HepG2 (cell line): ENCODE results near the gene C6orf136. TPM values are rescaled to one million over a fixed set of nuclear protein-coding genes. Genes with fewer than 3 reads are reported as not detected.
A peak's percentile ranks its signal among the peaks of the same experiment; 100 is the strongest.

ENCODE experiments used
- ATAC-seq: fragments of 200-7000 bp; cut with Tn5 transposase; 3 replicates; pipeline ENCODE4 v1.9.1; 2020; ENCODE audit warnings: mild to moderate bottlenecking, moderate library complexity
- BruUV-seq: library from RNA; stranded (reverse); fragments of 400-500 nt; replicated peaks from 2 replicates; lab custom pipeline; 2021; lab: Mats Ljungman, UMichigan
- CTCF ChIA-PET: fragments of 300-600 bp; formaldehyde crosslinking; extraction: SDS; loops from one replicate; lab custom pipeline; 2021; ENCODE audit warnings: low total read pairs, inconsistent platforms, low intra/inter-chr PET ratio; lab: Yijun Ruan, JAX
- POLR2A ChIA-PET: fragments of 350-600 bp; sonication (Branson Sonifier 250); formaldehyde crosslinking; loops from one replicate; lab custom pipeline; 2020; ENCODE audit warnings: antibody characterized with exemption, inconsistent platforms; lab: Yijun Ruan, JAX
- DNase-seq: peaks from one replicate; pipeline ENCODE4 v3.0.0-alpha.2; 2015; ENCODE audit warnings: low spot score
- FAIRE-seq: peaks from 3 replicates; lab custom pipeline; 2011; peaks lifted over from hg19 to GRCh38; lab: Jason Lieb, UNC
- H2AFZ ChIP-seq: one replicate; pipeline ENCODE4 v1.6.1; 2011; ENCODE audit warnings: low read length, inconsistent platforms
- H3K27ac ChIP-seq: fragments of 300-600 bp; 3 replicates; pipeline ENCODE4 v1.8.0; 2011; ENCODE audit warnings: mixed run types, mild to moderate bottlenecking, mixed read lengths, low read length, inconsistent platforms; ENCODE audit not compliant: insufficient read depth; ENCODE audit errors: extremely low read length
- H3K27me3 ChIP-seq, 2 experiments: fragments of 200-600 bp in 1 of 2; 2 replicates in 1 of 2; 3 replicates in 1 of 2; pipeline versions ENCODE4 v1.6.0 to v1.8.0; 2011; ENCODE audit warnings: low read length in 2 of 2, mild to moderate bottlenecking in 2 of 2, moderate library complexity in 2 of 2, inconsistent platforms in 1 of 2; ENCODE audit not compliant: insufficient read depth in 2 of 2, control insufficient read depth in 1 of 2
- H3K36me3 ChIP-seq, 2 experiments: fragments of 200-600 bp in 1 of 2; replicated peaks in 1 of 2; 2 replicates in 1 of 2; 3 replicates in 1 of 2; pipeline versions ENCODE4 v1.5.1 to v1.8.0; 2011; ENCODE audit warnings: low read length in 2 of 2, inconsistent platforms in 1 of 2; ENCODE audit not compliant: insufficient read depth in 2 of 2, control insufficient read depth in 1 of 2
- H3K4me1 ChIP-seq: 2 replicates; pipeline ENCODE4 v1.5.1; 2012; ENCODE audit warnings: low read length, inconsistent platforms; ENCODE audit not compliant: insufficient read depth
- H3K4me2 ChIP-seq: 2 replicates; pipeline ENCODE4 v1.6.0; 2011; ENCODE audit warnings: low read depth, low read length, inconsistent platforms
- H3K4me3 ChIP-seq, 3 experiments: fragments of 200-600 bp in 1 of 3; sonication (generic), shearing (Covaris generic) in 1 of 3; replicated peaks in 1 of 3; 2 replicates each; pipeline ENCODE4 v1.5.1; 2011 to 2016; ENCODE audit warnings: low read length in 3 of 3, inconsistent platforms in 2 of 3, low read depth in 2 of 3, mild to moderate bottlenecking in 2 of 3, control low read depth in 1 of 3, mixed read lengths in 1 of 3; ENCODE audit not compliant: insufficient read depth in 1 of 3
- H3K79me2 ChIP-seq: one replicate; pipeline ENCODE4 v1.6.1; 2011; ENCODE audit warnings: low read length, inconsistent platforms; ENCODE audit not compliant: insufficient read depth
- H3K9ac ChIP-seq: 2 replicates; pipeline ENCODE4 v1.6.0; 2011; ENCODE audit warnings: mild to moderate bottlenecking, low read depth, low read length, inconsistent platforms; ENCODE audit not compliant: insufficient read depth
- H3K9me3 ChIP-seq: 2 replicates; pipeline ENCODE4 v1.5.1; 2012; ENCODE audit warnings: mild to moderate bottlenecking, low read length
- H4K20me1 ChIP-seq: 2 replicates; pipeline ENCODE4 v1.6.0; 2011; ENCODE audit warnings: inconsistent platforms, mild to moderate bottlenecking, low read length, moderate library complexity; ENCODE audit not compliant: insufficient read depth
- ATF7 ChIP-seq, 2 experiments: fragments of 450-650 bp in 1 of 2; sonication (generic) in 1 of 2; formaldehyde crosslinking in 1 of 2; IDR thresholded peaks; 2 replicates each; pipeline versions ENCODE4 v1.4.0 to v1.6.1; 2016 to 2020; ENCODE audit warnings: antibody characterized with exemption in 1 of 2, mild to moderate bottlenecking in 1 of 2, missing genetic modification reagents in 1 of 2
- DZIP1 ChIP-seq: sonication (generic); formaldehyde crosslinking; IDR thresholded peaks from 2 replicates; pipeline ENCODE4 v1.5.0; 2020; ENCODE audit warnings: mild to moderate bottlenecking, missing genetic modification reagents
- HNF4G ChIP-seq, 2 experiments: sonication (generic) in 1 of 2; formaldehyde crosslinking in 1 of 2; IDR thresholded peaks; 2 replicates each; pipeline versions ENCODE4 v1.4.0 to v1.6.1; 2011 to 2020; ENCODE audit warnings: borderline replicate concordance in 2 of 2, low read depth in 2 of 2, mild to moderate bottlenecking in 2 of 2, low read length in 1 of 2, missing genetic modification reagents in 1 of 2, moderate library complexity in 1 of 2
- HNRNPK ChIP-seq: fragments of 200-400 bp; formaldehyde crosslinking; IDR thresholded peaks from 2 replicates; pipeline ENCODE4 v1.6.1; 2018; ENCODE audit warnings: low read length, low read depth, moderate library complexity, mild to moderate bottlenecking; ENCODE audit not compliant: poor library complexity, severe bottlenecking
- MNT ChIP-seq: fragments of 450-650 bp; IDR thresholded peaks from 2 replicates; pipeline ENCODE4 v1.6.1; 2016
- NR2F2 ChIP-seq: IDR thresholded peaks from 2 replicates; pipeline ENCODE4 v1.6.1; 2012; ENCODE audit warnings: low read depth, inconsistent platforms, borderline replicate concordance
- RELA ChIP-seq: sonication (generic); formaldehyde crosslinking; IDR thresholded peaks from 2 replicates; pipeline ENCODE4 v1.4.0; 2020; ENCODE audit warnings: missing genetic modification reagents
- RERE ChIP-seq: IDR thresholded peaks from 2 replicates; pipeline ENCODE4 v1.6.1; 2016; ENCODE audit warnings: low read depth, missing genetic modification reagents, missing compliant biosample characterization
- SATB2 ChIP-seq: sonication (generic); formaldehyde crosslinking; IDR thresholded peaks from 2 replicates; pipeline ENCODE4 v1.5.0; 2020; ENCODE audit warnings: missing genetic modification reagents
- YEATS2 ChIP-seq: sonication (generic); formaldehyde crosslinking; IDR thresholded peaks from 2 replicates; pipeline ENCODE4 v1.4.0; 2020; ENCODE audit warnings: missing genetic modification reagents, borderline replicate concordance
- ZNF33B ChIP-seq: sonication (generic); formaldehyde crosslinking; IDR thresholded peaks from 2 replicates; pipeline ENCODE4 v1.5.1; 2020; ENCODE audit warnings: mild to moderate bottlenecking, missing genetic modification reagents
- WGBS: methylation state at CpG from one replicate; pipeline ENCODE4 v1.1.6; 2017; ENCODE audit warnings: low lambda C conversion rate; 5-methylcytosine and 5-hydroxymethylcytosine counted together
- in situ Hi-C: cut with HindIII; loops from 2 replicates; pipeline ENCODE4 v1.10.0; 2017; ENCODE audit warnings: low pct_unique_long_range_greater_than_20kb; ENCODE audit not compliant: extremely low pct_ligation_motif_present
- intact Hi-C: fragments of 100-400 bp; cut with micrococcal nuclease; formaldehyde crosslinking; loops from one replicate; pipeline ENCODE4 v1.10.0; 2022; ENCODE audit not compliant: unreplicated experiment
- polyA plus RNA-seq, 8 experiments: library from polyadenylated mRNA; depleted of rRNA in 3 of 8; stranded (reverse) in 7 of 8; unstranded in 1 of 8; fragments of >200 nt; fragmentation: Illumina TruSeq in 4 of 8; extraction: Trizol in 4 of 8; gene quantifications; 2 replicates each; pipeline versions ENCODE4 v1.2.1 to v1.2.3, GENCODE V29; 2011 to 2016; ENCODE audit warnings: low read depth in 4 of 8, missing spikeins in 1 of 8, mixed read lengths in 1 of 8; ENCODE audit not compliant: insufficient read depth in 1 of 8
- total RNA-seq, 5 experiments: library from RNA; depleted of rRNA; stranded (reverse); fragments of >200 nt; fragmentation: Illumina TruSeq; extraction: Trizol; gene quantifications; 2 replicates each; pipeline ENCODE4 v1.2.3, GENCODE V29; 2016; ENCODE audit warnings: low read depth in 1 of 5

C6orf136 gene
- total and polyA plus RNA-seq, 2 of the 13 experiments (the other 11 are each of a cell fraction or from before 2014, with no cell fraction given): 12.0 to 26.2 TPM

- intact Hi-C loops (loop anchor here (1.0 kb wide), 1 partner anchor 30 kb away; the partner anchor contains the start of gene TUBB), in situ Hi-C loops (loop anchor here (25.0 kb wide), 1 partner anchor 397 kb away; no protein-coding TSS in a partner anchor)
- FAIRE-seq: no peak
- H2AFZ ChIP-seq: peak within 1 kb of the TSS; percentile 67
- POLR2A ChIA-PET: interaction anchor here (0.7 to 3.4 kb wide), 23 partner anchors 9 to 193 kb away, joined by 3 to 50 read pairs (median 4); partner anchors contain the start of genes DDR1, DHX16, IER3 and MDC1
- H3K4me3 ChIP-seq: peak within 1 kb of the TSS; percentile 84 to 89 (median 87)
- peaks cover 57% of the 10 kb centered on the region for H3K4me1 ChIP-seq
- H3K27me3 ChIP-seq: no peaks in the 10 kb centered on the region
- no peaks in the 10 kb centered on the region for H3K36me3 ChIP-seq
- BruUV-seq: TSS peak; percentile 77
- 2% methylated on average over 33 of the region's 40 CpGs for WGBS
- DNase-seq: peak; percentile 78
- CTCF ChIA-PET: interaction anchor here (1.1 kb wide), 1 partner anchor 32 kb away, joined by 3 read pairs; no protein-coding TSS in a partner anchor
- no peaks in the 10 kb centered on the region for H3K9me3 ChIP-seq
- H3K79me2 ChIP-seq: no peaks in the 10 kb centered on the region
- H3K27ac ChIP-seq: peak within 1 kb of the TSS; percentile 44
- peak within 1 kb of the TSS; percentile 83 for H3K4me2 ChIP-seq
- H4K20me1 ChIP-seq: no peaks in the 10 kb centered on the region
- peak; percentile 75 for ATAC-seq
- peak within 1 kb of the TSS; percentile 54 for H3K9ac ChIP-seq
- no peak for TF ChIP-seq DZIP1 (CRISPR knock-in tag)
- no peak for TF ChIP-seq RELA (CRISPR knock-in tag)
- 0 out of 2 replicates have a peak, but pooled peaks have one; percentile 2 for TF ChIP-seq HNF4G (IDR thresholded peaks at IDR 0.05; ENCODE audit: borderline replicate concordance, low read depth, low read length)
- no peak for TF ChIP-seq HNF4G (CRISPR knock-in tag; IDR thresholded peaks at IDR 0.05; ENCODE audit: borderline replicate concordance, low read depth)
- peak; percentile 49; the same call in 1 of the 2 replicates for TF ChIP-seq YEATS2 (CRISPR knock-in tag)
- no peak for TF ChIP-seq MNT
- 0 out of 2 replicates have a peak, but pooled peaks have one; percentile 76 for TF ChIP-seq SATB2
- TF ChIP-seq ATF7 (IDR thresholded peaks at IDR 0.05): no peak
- TF ChIP-seq ATF7 (CRISPR knock-in tag; IDR thresholded peaks at IDR 0.05): no peak
- no peak for TF ChIP-seq RERE (CRISPR knock-in tag)
- peak; percentile 89 for TF ChIP-seq HNRNPK
- TF ChIP-seq NR2F2: no peak
- TF ChIP-seq ZNF33B (CRISPR knock-in tag): peak; percentile 59; the same call in 1 of the 2 replicates
Measured at GRCh38 chr6:30690403-30691207, 43.7 kb downstream of the C6orf136 start, which contains the start of gene NRM. Gene NRM, minus strand, starts transcription at chr6:30690984. Its CDS starts 10 bp downstream, at chr6:30690974.
